Activated T-cell treated with anti-CD3 and anti-CD28 coated beads, Interleukin-2, amount 50 U/mL, for 72 hours (primary cell): Measurements from ENCODE around the gene CTDP1. TPM values are rescaled to one million over a fixed set of nuclear protein-coding genes. Genes with fewer than 3 reads are reported as not detected.

ENCODE experiments used
- ATAC-seq, 2 donors: fragments of 150-1000 bp; cut with Tn5 transposase; replicated peaks in 1 of 2; 2 replicates each; pipeline ENCODE4 v1.10.0; 2021; ENCODE audit warnings: moderate library complexity in 2 of 2, mild to moderate bottlenecking in 1 of 2
- DNase-seq, 2 donors: peaks; one replicate each; pipeline ENCODE4 v3.0.0; 2021 to 2022; ENCODE audit warnings: mixed read lengths in 1 of 2
- H3K27ac Mint-ChIP-seq: one replicate; pipeline ENCODE4 v1.8.0; 2022; ENCODE audit warnings: mild to moderate bottlenecking, moderate library complexity, mixed read lengths
- H3K27me3 Mint-ChIP-seq: one replicate; pipeline ENCODE4 v1.8.0; 2022; ENCODE audit warnings: low read depth, mixed read lengths
- H3K36me3 Mint-ChIP-seq, 2 donors: one replicate each; pipeline ENCODE4 v1.8.0; 2022; ENCODE audit warnings: mixed read lengths in 2 of 2, mild to moderate bottlenecking in 1 of 2; ENCODE audit not compliant: insufficient read depth in 2 of 2
- H3K4me1 Mint-ChIP-seq: one replicate; pipeline ENCODE4 v1.8.0; 2022; ENCODE audit warnings: low read depth, mixed read lengths
- H3K4me3 Mint-ChIP-seq, 2 donors: one replicate each; pipeline ENCODE4 v1.8.0; 2022; ENCODE audit warnings: mild to moderate bottlenecking in 2 of 2, mixed read lengths in 2 of 2, moderate library complexity in 2 of 2
- H3K9me3 Mint-ChIP-seq, 2 donors: one replicate each; pipeline ENCODE4 v1.8.0; 2022; ENCODE audit warnings: mixed read lengths in 2 of 2
- total RNA-seq, 2 donors: library from RNA; stranded (reverse); gene quantifications; one replicate each; pipeline ENCODE4 v1.2.3, GENCODE V29; 2022

The CTDP1 gene
- total RNA-seq, 2 donors from 2014 or later, result 30.1 to 103 TPM

- DNase-seq, result peak; percentile 49 to 64
- Mint-ChIP-seq H3K36me3 (peaks cover 2% of the 10 kb centered on the region in 2 donors), H3K27ac (no peak within 1 kb of the TSS)
Measured at GRCh38 chr18:79797518-79798345, 118.1 kb downstream of the CTDP1 start, which contains the start of gene KCNG2. Gene KCNG2, plus strand, starts transcription at chr18:79797938. Its CDS starts 65,730 bp downstream, at chr18:79863668.

GRCh38 chr18:79798346-79798998, 118.9 kb downstream of the CTDP1 start:
- Mint-ChIP-seq H3K4me1 (peaks cover 19% of the 10 kb centered on the region), H3K27me3 (peaks cover 51% of the 10 kb centered on the region), H3K4me3 (peak overlapping the region; percentile 45 to 60)

More at GRCh38 chr18:79797518-79798345, 118.1 kb downstream of the CTDP1 start, which contains the start of gene KCNG2:
- ATAC-seq, result peak; percentile 75 to 78
- Mint-ChIP-seq H3K4me1 (peaks cover 24% of the 10 kb centered on the region), H3K4me3 (peak within 1 kb of the TSS; percentile 36 to 73), H3K9me3 (no peaks in the 10 kb centered on the region), H3K27me3 (peaks cover 59% of the 10 kb centered on the region)

GRCh38 chr18:79798999-79799370, 119.4 kb downstream of the CTDP1 start:
- no peak overlapping the region for H3K27ac Mint-ChIP-seq
- peak overlapping the region; percentile 45 to 60 for H3K4me3 Mint-ChIP-seq
- ATAC-seq (no peak), DNase-seq (no peak)
- H3K4me1 Mint-ChIP-seq, result peaks cover 19% of the 10 kb centered on the region
- H3K36me3 Mint-ChIP-seq, result peaks cover 2% of the 10 kb centered on the region in 2 donors
- peaks cover 47% of the 10 kb centered on the region for H3K27me3 Mint-ChIP-seq
- no peaks in the 10 kb centered on the region for H3K9me3 Mint-ChIP-seq

More at GRCh38 chr18:79798346-79798998, 118.9 kb downstream of the CTDP1 start:
- DNase-seq (no peak), ATAC-seq (no peak)
- Mint-ChIP-seq H3K9me3 (no peaks in the 10 kb centered on the region), H3K36me3 (peaks cover 2% of the 10 kb centered on the region in 2 donors), H3K27ac (no peak overlapping the region)

GRCh38 chr18:79799619-79800370, 120.2 kb downstream of the CTDP1 start:
- H3K4me3 Mint-ChIP-seq, result peak overlapping the region; percentile 11 to 60
- peaks cover 23% of the 10 kb centered on the region for H3K4me1 Mint-ChIP-seq
- H3K9me3 Mint-ChIP-seq, result no peaks in the 10 kb centered on the region
- ATAC-seq (no peak), DNase-seq (no peak)
- peaks cover 2% of the 10 kb centered on the region in 2 donors for H3K36me3 Mint-ChIP-seq
- H3K27me3 Mint-ChIP-seq, result peaks cover 39% of the 10 kb centered on the region
- H3K27ac Mint-ChIP-seq, result no peak overlapping the region

GRCh38 chr18:79800371-79801180, 121.0 kb downstream of the CTDP1 start:
- ATAC-seq (no peak), DNase-seq (no peak)
- H3K4me1 Mint-ChIP-seq, result peaks cover 31% of the 10 kb centered on the region
- H3K27me3 Mint-ChIP-seq, result peaks cover 32% of the 10 kb centered on the region
- no peak overlapping the region for H3K27ac Mint-ChIP-seq
- H3K36me3 Mint-ChIP-seq, result peaks cover 2% of the 10 kb centered on the region in 2 donors
- H3K9me3 Mint-ChIP-seq, result no peaks in the 10 kb centered on the region
- H3K4me3 Mint-ChIP-seq, result no peak overlapping the region

GRCh38 chr18:79801217-79801616, 121.6 kb downstream of the CTDP1 start:
- Mint-ChIP-seq H3K4me3 (no peak overlapping the region), H3K4me1 (peaks cover 33% of the 10 kb centered on the region), H3K36me3 (peaks cover 2% of the 10 kb centered on the region in 2 donors), H3K9me3 (no peaks in the 10 kb centered on the region), H3K27me3 (peaks cover 28% of the 10 kb centered on the region), H3K27ac (no peak overlapping the region)
- no peak for DNase-seq
- ATAC-seq, result no peak

GRCh38 chr18:79801641-79802040, 122.0 kb downstream of the CTDP1 start:
- Mint-ChIP-seq H3K36me3 (peaks cover 2% of the 10 kb centered on the region in 2 donors), H3K9me3 (no peaks in the 10 kb centered on the region), H3K27me3 (peaks cover 24% of the 10 kb centered on the region), H3K4me1 (peaks cover 33% of the 10 kb centered on the region), H3K27ac (no peak overlapping the region), H3K4me3 (no peak overlapping the region)
- DNase-seq (no peak), ATAC-seq (no peak)

GRCh38 chr18:79802298-79802697, 122.7 kb downstream of the CTDP1 start:
- ATAC-seq, result no peak
- Mint-ChIP-seq H3K36me3 (peaks cover 1% of the 10 kb centered on the region in 2 donors), H3K27me3 (peaks cover 18% of the 10 kb centered on the region), H3K27ac (no peak overlapping the region), H3K4me1 (peaks cover 30% of the 10 kb centered on the region), H3K4me3 (no peak overlapping the region), H3K9me3 (no peaks in the 10 kb centered on the region)
- DNase-seq, result no peak

- no peak for ATAC-seq
Measured at GRCh38 chr18:79803611-79804051, 124.0 kb downstream of the CTDP1 start.

More at GRCh38 chr18:79803611-79804051, 124.0 kb downstream of the CTDP1 start:
- DNase-seq, result no peak
- Mint-ChIP-seq H3K4me1 (peaks cover 27% of the 10 kb centered on the region), H3K36me3 (no peaks in the 10 kb centered on the region), H3K27me3 (peaks cover 14% of the 10 kb centered on the region), H3K27ac (no peak overlapping the region), H3K9me3 (no peaks in the 10 kb centered on the region), H3K4me3 (no peak overlapping the region)

Other genes with a start within 250 kb of the CTDP1 start
- gene KCNG2, start 118.1 kb downstream of the CTDP1 start, total RNA-seq, result not detected